Ascending aorta (tissue), 2 donors: ENCODE data around the gene PRC1. TPM values are rescaled to one million over a fixed set of nuclear protein-coding genes. Genes with fewer than 3 reads are reported as not detected.
A peak's percentile ranks its signal among the peaks of the same experiment; 100 is the strongest.

Experiments
- DNase-seq, 2 donors: peaks; one replicate each; pipeline ENCODE4 v3.0.0-alpha.2; 2019; ENCODE audit warnings: low spot score in 2 of 2
- H3K27ac ChIP-seq, 2 donors: fragments of 200-600 bp; sonication (generic); one replicate each; pipeline ENCODE4 v1.5.1; 2016 to 2017; ENCODE audit warnings: mild to moderate bottlenecking in 1 of 2
- H3K27me3 ChIP-seq: fragments of 200-600 bp; sonication (generic); one replicate; pipeline ENCODE4 v1.5.1; 2017
- H3K36me3 ChIP-seq, 2 donors: fragments of 200-600 bp; sonication (generic); one replicate each; pipeline ENCODE4 v1.5.1; 2016
- H3K4me1 ChIP-seq, 2 donors: fragments of 200-600 bp; sonication (generic); one replicate each; pipeline ENCODE4 v1.5.1; 2016 to 2017; ENCODE audit warnings: mild to moderate bottlenecking in 1 of 2
- H3K4me3 ChIP-seq, 2 donors: fragments of 200-600 bp; sonication (generic); one replicate each; pipeline ENCODE4 v1.5.1; 2016 to 2017; ENCODE audit warnings: mild to moderate bottlenecking in 1 of 2
- H3K9me3 ChIP-seq, 2 donors: fragments of 200-600 bp; sonication (generic); one replicate each; pipeline ENCODE4 v1.5.1; 2016
- CTCF ChIP-seq, 3 experiments: fragments of 200-600 bp in 2 of 3; fragments of 450-650 bp in 1 of 3; sonication (generic) in 2 of 3; IDR thresholded peaks; one replicate each; pipeline ENCODE4 v1.5.1; 2016 to 2019; ENCODE audit warnings: antibody characterized with exemption in 3 of 3, mild to moderate bottlenecking in 1 of 3, moderate library complexity in 1 of 3
- intact Hi-C: fragments of 100-400 bp; cut with DNase I; formaldehyde crosslinking; loops from one replicate; pipeline ENCODE4 v1.15.1; 2023
- total RNA-seq: library from RNA; depleted of rRNA; stranded (reverse); fragments of >200 nt; gene quantifications from one replicate; pipeline ENCODE4 v1.1.0, GENCODE V29; 2016

Gene PRC1
- total RNA-seq, 1 donor from 2014 or later = 29.1 TPM

- H3K36me3 ChIP-seq = peaks cover 36 to 37% of the 10 kb centered on the region in 2 donors
- intact Hi-C loops = loop anchor here (2.0 to 5.0 kb wide), 2 partner anchors 68 to 317 kb away; partner anchors contain the start of gene VPS33B
- H3K4me3 ChIP-seq = peak within 1 kb of the TSS; percentile 75 to 80
- no peaks in the 10 kb centered on the region for H3K9me3 ChIP-seq
- peaks cover 5 to 31% of the 10 kb centered on the region in 2 donors for H3K4me1 ChIP-seq
- peak in 1 of 3 experiments; percentile 6 for TF ChIP-seq CTCF (IDR thresholded peaks at IDR 0.05)
- peak; percentile 84 to 97 for DNase-seq
- H3K27ac ChIP-seq = peak within 1 kb of the TSS; percentile 82 to 96
- no peaks in the 10 kb centered on the region for H3K27me3 ChIP-seq
Measured at GRCh38 chr15:90954712-90955623, 39.4 kb downstream of the PRC1 start, which contains the start of gene RCCD1. RCCD1 (plus strand) TSS chr15:90954884; CDS start chr15:90956735, 1,851 bp downstream.

GRCh38 chr15:90953947-90954711, 40.2 kb downstream of the PRC1 start:
- DNase-seq = no peak
- Histone ChIP-seq H3K27me3 (no peaks in the 10 kb centered on the region), H3K36me3 (peaks cover 44 to 45% of the 10 kb centered on the region in 2 donors), H3K9me3 (no peaks in the 10 kb centered on the region), H3K4me1 (peaks cover 5 to 26% of the 10 kb centered on the region in 2 donors), H3K27ac (peak overlapping the region; percentile 82 to 96), H3K4me3 (peak overlapping the region; percentile 75 to 80)
- TF ChIP-seq CTCF (IDR thresholded peaks at IDR 0.05) = no peak
- intact Hi-C loops = loop anchor here (2.0 kb wide), 1 partner anchor 69 kb away; the partner anchor contains the start of gene VPS33B

GRCh38 chr15:90952901-90953677, 41.2 kb downstream of the PRC1 start:
- Histone ChIP-seq H3K27ac (no peak overlapping the region), H3K9me3 (no peaks in the 10 kb centered on the region), H3K4me3 (no peak overlapping the region), H3K36me3 (peaks cover 54 to 55% of the 10 kb centered on the region in 2 donors), H3K4me1 (peaks cover 5 to 22% of the 10 kb centered on the region in 2 donors), H3K27me3 (no peaks in the 10 kb centered on the region)
- intact Hi-C loops = no loop called here
- DNase-seq = no peak
- no peak for TF ChIP-seq CTCF (IDR thresholded peaks at IDR 0.05)

GRCh38 chr15:90950676-90951075, 43.7 kb downstream of the PRC1 start:
- no peak for DNase-seq
- H3K27ac ChIP-seq = no peak overlapping the region
- no peak overlapping the region for H3K4me3 ChIP-seq
- no peak for TF ChIP-seq CTCF (IDR thresholded peaks at IDR 0.05)
- H3K4me1 ChIP-seq = peaks cover 5 to 6% of the 10 kb centered on the region in 2 donors
- H3K36me3 ChIP-seq = peaks cover 74 to 75% of the 10 kb centered on the region in 2 donors
- H3K27me3 ChIP-seq = no peaks in the 10 kb centered on the region
- intact Hi-C loops = no loop called here
- H3K9me3 ChIP-seq = no peaks in the 10 kb centered on the region
